Posterior vena cava (tissue), 2 donors: ENCODE data around the gene TYK2. TPM values are rescaled to one million over a fixed set of nuclear protein-coding genes. Genes with fewer than 3 reads are reported as not detected.
"Not testable (repeated sequence)": the region's sequence is repeated elsewhere in the genome, so short reads cannot be mapped to it uniquely, and the experiment has no call there.

Experiments used
- DNase-seq: peaks from one replicate; pipeline ENCODE4 v3.0.0-alpha.2; 2020; ENCODE audit warnings: low spot score
- intact Hi-C, 2 donors: fragments of 100-400 bp; cut with DNase I; formaldehyde crosslinking; loops; one replicate each; pipeline versions ENCODE4 v1.14.1 to v1.14.2; 2022 to 2023
- total RNA-seq, 2 donors: library from RNA; stranded (reverse); fragmentation: NEBNext Ultra II Directional; extraction: Animal tissue kit (Norgen Biotek cat#: 25700); gene quantifications; one replicate each; pipeline ENCODE4 v1.2.1, GENCODE V29; 2021
- donor health status: DM: yes; HTN: yes; CAD: no.
- donor health status: DM: yes; HTN: yes; CAD: no.

Gene TYK2
- total RNA-seq, 2 donors from 2014 or later, result 67.1 to 69.3 TPM

- no peak for DNase-seq
- intact Hi-C loops, result loop anchor here (2.0 kb wide), 1 partner anchor 121 kb away; no protein-coding TSS in a partner anchor
These were observed 9.5 kb upstream of the TYK2 start for GRCh38 chr19:10389863-10390262.

GRCh38 chr19:10388957-10389356 is 8.6 kb upstream of the TYK2 start:
- intact Hi-C loops, result loop anchor here in 1 of 2 donors (2.0 kb wide), 1 partner anchor 120 kb away; no protein-coding TSS in a partner anchor
- peak; percentile 96 for DNase-seq

DNA sequence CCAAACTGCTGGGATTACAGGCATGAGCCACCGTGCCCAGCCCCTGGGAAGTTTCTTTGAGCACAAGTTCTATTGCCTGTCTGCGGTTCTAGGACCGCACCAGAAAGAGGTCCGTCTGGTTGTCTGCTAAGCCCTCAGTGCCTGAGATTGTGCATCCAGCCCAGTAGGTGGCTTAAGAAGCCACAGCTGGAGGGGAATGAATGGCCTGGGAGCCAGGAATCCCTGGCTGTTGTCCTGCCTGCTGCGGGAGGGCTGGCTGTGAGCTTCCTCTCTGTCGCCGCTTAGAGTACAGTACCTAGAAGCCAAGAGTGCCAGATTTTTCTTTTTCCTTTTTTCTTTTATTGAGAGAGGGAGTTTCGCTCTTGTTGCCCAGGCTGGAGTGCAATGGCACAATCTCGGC is 4.2 kb upstream of the TYK2 start:
- intact Hi-C loops, result loop anchor here in 1 of 2 donors (2.0 to 5.0 kb wide), 2 partner anchors 47 to 108 kb away; partner anchors contain the start of gene ICAM3

DNA sequence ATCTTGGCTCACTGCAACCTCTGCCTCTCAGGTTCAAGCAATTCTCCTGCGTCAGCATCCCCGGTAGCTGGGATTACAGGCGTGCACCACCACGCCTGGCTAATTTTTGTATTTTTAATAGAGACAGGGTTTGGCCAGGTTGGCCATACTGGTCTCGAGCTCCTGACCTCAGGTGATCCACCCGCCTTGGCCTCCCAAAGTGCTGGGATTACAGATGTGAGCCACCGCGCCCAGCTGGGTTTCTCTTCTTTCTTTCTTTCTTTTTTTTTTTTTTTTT is 2.8 kb upstream of the TYK2 start:
- intact Hi-C loops, result loop anchor here in 1 of 2 donors (5.0 kb wide), 1 partner anchor 46 kb away; the partner anchor contains the start of gene ICAM3
- not testable (repeated sequence) for DNase-seq

More for the DNA sequence above, 4.2 kb upstream of the TYK2 start:
- no peak for DNase-seq

GRCh38 chr19:10379880-10380312 is 476 bp downstream of the TYK2 start:
- intact Hi-C loops, result loop anchor here in 1 of 2 donors (5.0 kb wide), 1 partner anchor 43 kb away; the partner anchor contains the start of gene ICAM3
- no peak for DNase-seq

DNA sequence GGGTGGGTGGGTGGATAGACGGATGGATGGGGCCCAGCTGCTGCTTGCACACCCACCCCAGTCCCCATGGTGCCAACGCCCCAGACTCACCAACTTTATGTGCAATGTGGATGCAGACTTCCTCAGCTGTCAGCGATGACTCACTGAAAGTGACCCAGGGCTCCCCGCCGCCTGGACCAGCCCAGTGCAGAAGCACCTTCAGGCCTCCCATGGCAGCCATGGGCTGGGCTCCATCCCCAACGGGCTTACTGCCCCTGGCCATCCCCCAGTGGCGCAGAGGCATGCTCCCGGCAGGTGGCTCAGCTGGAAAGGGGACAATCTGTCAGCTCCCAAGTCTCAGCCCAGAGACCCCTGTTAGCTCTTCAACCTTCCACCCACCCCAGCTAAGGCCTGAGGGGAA is 2.2 kb downstream of the TYK2 start:
- no peak for DNase-seq
- intact Hi-C loops, result no loop called here

GRCh38 chr19:10377140-10377640 is 3.2 kb downstream of the TYK2 start:
- intact Hi-C loops, DNase-seq: not testable (repeated sequence)

DNA sequence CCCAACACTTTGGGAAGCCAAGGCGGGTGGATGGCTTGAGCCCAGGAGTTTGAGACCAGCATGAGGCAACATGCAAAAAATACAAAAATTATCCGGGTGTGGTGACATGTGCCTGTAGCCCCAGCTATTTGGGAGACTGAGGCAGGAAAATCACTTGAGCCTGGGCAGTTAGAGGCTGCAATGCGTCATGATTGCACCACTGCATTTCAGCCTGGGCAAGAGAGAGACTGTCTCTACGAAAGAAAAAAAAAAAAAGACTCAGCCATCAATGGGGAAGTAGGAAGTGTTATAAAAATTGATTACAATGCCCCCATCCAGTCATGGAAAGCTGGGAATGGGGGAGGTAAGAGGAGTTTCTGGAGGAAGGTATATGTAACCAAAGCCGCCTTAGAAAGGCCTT is 5.4 kb downstream of the TYK2 start:
- DNase-seq, result no peak
- intact Hi-C loops, result no loop called here

DNA sequence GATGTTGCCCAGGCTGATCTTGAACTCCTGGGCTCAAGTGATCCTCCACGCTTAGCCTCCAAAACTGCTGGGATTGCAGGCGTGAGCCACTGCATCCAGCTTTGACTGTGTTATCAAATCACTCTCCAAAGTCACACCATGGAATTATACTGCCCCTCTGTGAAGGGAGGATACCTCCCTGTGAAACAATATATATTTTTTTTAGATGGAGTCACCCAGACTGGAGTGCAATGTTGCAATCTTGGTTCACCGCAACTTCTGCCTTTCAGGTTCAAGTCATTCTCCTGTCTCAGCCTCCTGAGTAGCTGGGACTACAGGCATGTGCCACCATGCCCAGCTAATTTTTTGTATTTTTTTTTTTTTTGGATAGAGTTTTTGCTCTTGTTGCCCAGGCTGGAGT is 7.7 kb downstream of the TYK2 start:
- DNase-seq, result no peak
- intact Hi-C loops, result no loop called here

- intact Hi-C loops, result no loop called here
- DNase-seq, result no peak
These were observed 12.1 kb downstream of the TYK2 start for GRCh38 chr19:10368101-10368803.

DNA sequence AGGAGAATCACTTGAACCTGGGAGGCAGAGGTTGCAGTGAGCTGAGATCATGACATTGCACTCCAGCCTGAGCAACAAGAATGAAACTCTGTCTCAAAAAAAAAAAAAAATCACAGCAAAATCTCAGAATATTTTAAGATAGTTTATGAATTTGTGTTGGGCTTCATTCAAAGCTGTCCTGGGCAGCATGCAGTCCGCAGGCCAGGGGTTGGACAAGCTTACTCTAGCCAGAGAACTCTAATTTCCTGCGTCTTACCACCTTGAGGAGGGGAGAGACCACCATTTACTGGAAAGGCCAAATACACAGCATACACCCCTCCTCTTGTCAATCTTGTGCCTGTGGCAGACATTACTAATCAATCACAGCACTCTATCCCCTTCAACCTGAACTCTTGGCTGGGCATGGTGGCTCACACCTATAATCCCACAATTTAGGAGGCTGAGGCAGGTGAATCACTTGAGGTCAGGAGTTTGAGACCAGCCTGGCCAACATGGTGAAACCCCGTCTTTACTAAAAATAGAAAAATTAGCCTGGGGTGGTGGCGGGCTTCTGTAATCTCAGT is 13.3 kb downstream of the TYK2 start:
- intact Hi-C loops, DNase-seq: not testable (repeated sequence)

DNA sequence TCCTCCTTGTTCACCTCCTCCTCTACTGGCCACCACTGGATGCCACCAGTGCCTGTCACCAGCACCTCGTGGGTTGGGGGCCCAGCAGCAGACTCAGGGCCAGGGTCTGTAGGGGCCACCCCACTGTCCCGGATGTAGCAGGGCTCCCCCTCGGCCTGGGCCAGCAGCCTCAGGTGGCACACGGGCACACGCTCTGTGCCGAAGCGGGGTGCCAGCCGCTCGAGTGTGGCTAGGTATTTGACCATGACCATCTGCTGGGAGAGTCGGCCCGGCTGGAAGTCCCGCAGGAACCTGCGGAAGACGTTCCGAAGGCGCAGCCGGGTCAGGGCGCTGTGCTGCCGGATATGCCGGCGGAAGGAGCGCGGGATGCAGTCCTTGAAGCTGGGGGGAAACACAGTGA is 14.9 kb downstream of the TYK2 start:
- intact Hi-C loops, result no loop called here
- DNase-seq, result no peak

- intact Hi-C loops, result no loop called here
- no peak for DNase-seq
These were observed 15.7 kb downstream of the TYK2 start for GRCh38 chr19:10364644-10365043.

GRCh38 chr19:10363789-10364281 is 16.5 kb downstream of the TYK2 start:
- no peak for DNase-seq
- intact Hi-C loops, result no loop called here

- DNase-seq, result no peak
- intact Hi-C loops, result no loop called here
These were observed 18.1 kb downstream of the TYK2 start for GRCh38 chr19:10362259-10362658.

DNA sequence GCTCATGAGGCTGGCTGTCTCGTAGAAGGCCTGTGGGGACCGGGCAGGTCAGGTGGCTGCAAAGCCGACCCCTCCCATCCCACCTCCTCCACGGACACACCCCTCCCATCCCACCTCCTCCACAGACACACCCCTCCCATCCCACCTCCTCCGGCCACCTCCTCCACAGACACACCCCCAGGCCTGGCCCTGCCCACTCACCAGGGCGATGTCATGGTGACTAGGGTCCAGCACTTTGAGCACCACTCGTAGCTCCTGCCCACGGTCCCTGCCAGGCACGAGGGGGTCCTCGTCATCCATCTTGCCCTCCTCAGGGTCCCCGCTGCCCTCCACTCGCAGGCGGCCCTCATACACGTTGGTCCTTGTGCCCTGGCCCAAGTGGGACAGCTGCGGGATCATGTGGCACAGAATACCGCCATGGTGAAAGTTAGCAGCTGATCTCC is 18.8 kb downstream of the TYK2 start:
- DNase-seq, result no peak
- intact Hi-C loops, result no loop called here

- intact Hi-C loops, result no loop called here
- DNase-seq, result no peak
These were observed 23.9 kb downstream of the TYK2 start for GRCh38 chr19:10356431-10356830.

- intact Hi-C loops, result no loop called here
- DNase-seq, result peak; percentile 90
These were observed 26.5 kb downstream of the TYK2 start for GRCh38 chr19:10353793-10354391.

- intact Hi-C loops, result no loop called here
- peak; percentile 92 for DNase-seq
These were observed 27.4 kb downstream of the TYK2 start for GRCh38 chr19:10352764-10353671.
